Fibroblast of villous mesenchyme (primary cell): Measurements from ENCODE around the gene SHH. TPM values are rescaled to one million over a fixed set of nuclear protein-coding genes. Genes with fewer than 3 reads are reported as not detected.

ENCODE experiments used
- DNase-seq: peaks from one replicate; pipeline ENCODE4 v3.0.0-alpha.2; 2010; ENCODE audit warnings: low read depth
- H3K4me3 ChIP-seq: 2 replicates; pipeline ENCODE4 v1.5.1; 2011; ENCODE audit warnings: low read depth, mild to moderate bottlenecking, low read length
- CTCF ChIP-seq: IDR thresholded peaks from 2 replicates; pipeline ENCODE4 v1.5.1; 2012; ENCODE audit warnings: low read depth, mild to moderate bottlenecking, low read length; ENCODE audit not compliant: insufficient read depth
- total RNA-seq: library from RNA; depleted of rRNA; stranded (reverse); fragments of >200 nt; gene quantifications from 2 replicates; pipeline ENCODE4 v1.2.3, GENCODE V29; 2012

The SHH gene
- total RNA-seq, 1 donor, result not detected

- no peak for TF ChIP-seq CTCF
- no peak for DNase-seq
- no peak overlapping the region for H3K4me3 ChIP-seq
Observed at GRCh38 chr7:155782466-155782865, 29.8 kb downstream of the SHH start.

- TF ChIP-seq CTCF, result no peak
- DNase-seq, result no peak
- no peak overlapping the region for H3K4me3 ChIP-seq
Observed at GRCh38 chr7:155781433-155781832, 30.8 kb downstream of the SHH start.

GRCh38 chr7:155780884-155781283 is 31.4 kb downstream of the SHH start:
- DNase-seq, result no peak
- TF ChIP-seq CTCF, result no peak
- no peak overlapping the region for H3K4me3 ChIP-seq

- TF ChIP-seq CTCF, result no peak
Observed at GRCh38 chr7:155778349-155778748, 33.9 kb downstream of the SHH start.

GRCh38 chr7:155776606-155777005 is 35.7 kb downstream of the SHH start:
- no peak for DNase-seq
- TF ChIP-seq CTCF, result no peak
- H3K4me3 ChIP-seq, result no peak overlapping the region

More at GRCh38 chr7:155778349-155778748, 33.9 kb downstream of the SHH start:
- no peak for DNase-seq
- H3K4me3 ChIP-seq, result no peak overlapping the region

- H3K4me3 ChIP-seq, result no peak overlapping the region
- TF ChIP-seq CTCF, result no peak
- no peak for DNase-seq
Observed at GRCh38 chr7:155775691-155776090, 36.6 kb downstream of the SHH start.

- H3K4me3 ChIP-seq, result no peak overlapping the region
- no peak for DNase-seq
- no peak for TF ChIP-seq CTCF
Observed at GRCh38 chr7:155774947-155775346, 37.3 kb downstream of the SHH start.
